ENCODE measurements around the gene TDRKH.
A peak's percentile ranks its signal among the peaks of the same experiment; 100 is the strongest.

Gene TDRKH

GRCh38 chr1:151790071-151790939 is at the start of gene TDRKH:
Gene TDRKH (minus strand): TSS chr1:151790500. CDS start chr1:151783022, 7,478 bp downstream.
- H3K4me3 ChIP-seq (ENCODE audit: low read depth, low read length) = peak within 1 kb of the TSS; percentile 78
- TF ChIP-seq, protein P1, sequence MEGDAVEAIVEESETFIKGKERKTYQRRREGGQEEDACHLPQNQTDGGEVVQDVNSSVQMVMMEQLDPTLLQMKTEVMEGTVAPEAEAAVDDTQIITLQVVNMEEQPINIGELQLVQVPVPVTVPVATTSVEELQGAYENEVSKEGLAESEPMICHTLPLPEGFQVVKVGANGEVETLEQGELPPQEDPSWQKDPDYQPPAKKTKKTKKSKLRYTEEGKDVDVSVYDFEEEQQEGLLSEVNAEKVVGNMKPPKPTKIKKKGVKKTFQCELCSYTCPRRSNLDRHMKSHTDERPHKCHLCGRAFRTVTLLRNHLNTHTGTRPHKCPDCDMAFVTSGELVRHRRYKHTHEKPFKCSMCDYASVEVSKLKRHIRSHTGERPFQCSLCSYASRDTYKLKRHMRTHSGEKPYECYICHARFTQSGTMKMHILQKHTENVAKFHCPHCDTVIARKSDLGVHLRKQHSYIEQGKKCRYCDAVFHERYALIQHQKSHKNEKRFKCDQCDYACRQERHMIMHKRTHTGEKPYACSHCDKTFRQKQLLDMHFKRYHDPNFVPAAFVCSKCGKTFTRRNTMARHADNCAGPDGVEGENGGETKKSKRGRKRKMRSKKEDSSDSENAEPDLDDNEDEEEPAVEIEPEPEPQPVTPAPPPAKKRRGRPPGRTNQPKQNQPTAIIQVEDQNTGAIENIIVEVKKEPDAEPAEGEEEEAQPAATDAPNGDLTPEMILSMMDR (conservative IDR thresholded peaks at IDR 0.05; ENCODE audit: low read depth, low read length) = peak; percentile 27
- DNase-seq (ENCODE audit: low read depth) = peak; percentile 100

- TF ChIP-seq, protein P1 (conservative IDR thresholded peaks at IDR 0.05; ENCODE audit: low read depth, low read length) = no peak
- DNase-seq (ENCODE audit: low read depth) = peak; percentile 25
- H3K4me3 ChIP-seq (ENCODE audit: low read depth, low read length) = peak within 1 kb of the TSS; percentile 39
Measured at GRCh38 chr1:151839457-151840403, 49.4 kb upstream of the TDRKH start, which contains the start of gene C2CD4D. Gene C2CD4D (minus strand): TSS chr1:151839820. CDS start chr1:151838989, 831 bp downstream.

- no peak for DNase-seq (ENCODE audit: low read depth)
- TF ChIP-seq, protein P1 (conservative IDR thresholded peaks at IDR 0.05; ENCODE audit: low read depth, low read length) = no peak
- peak overlapping the region; percentile 2 for H3K4me3 ChIP-seq (ENCODE audit: low read depth, low read length)
Measured at GRCh38 chr1:151839082-151839412, 48.7 kb upstream of the TDRKH start.

- peak overlapping the region; percentile 30 for H3K4me3 ChIP-seq (ENCODE audit: low read depth, low read length)
- DNase-seq (ENCODE audit: low read depth) = no peak
- TF ChIP-seq, protein P1 (conservative IDR thresholded peaks at IDR 0.05; ENCODE audit: low read depth, low read length) = no peak
Measured at GRCh38 chr1:151838222-151839081, 48.2 kb upstream of the TDRKH start.

DNA sequence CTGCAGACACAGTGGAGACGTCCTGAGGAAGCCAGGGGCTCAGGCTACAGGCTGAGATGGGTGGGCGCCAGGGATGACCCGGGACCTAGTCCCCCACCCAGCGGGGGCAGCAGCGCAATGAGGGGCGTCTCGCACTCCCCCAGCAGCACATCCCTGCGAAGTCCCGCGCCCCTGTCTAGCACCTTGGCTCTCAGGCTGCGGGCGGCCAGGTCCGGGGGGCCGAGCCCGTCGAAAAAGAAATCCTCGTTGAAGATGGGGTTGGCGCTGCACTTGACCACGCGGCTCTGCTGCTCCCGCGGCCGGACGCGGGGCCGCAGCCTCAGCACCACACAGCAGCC is 47.6 kb upstream of the TDRKH start:
- no peak overlapping the region for H3K4me3 ChIP-seq (ENCODE audit: low read depth, low read length)
- TF ChIP-seq, protein P1 (conservative IDR thresholded peaks at IDR 0.05; ENCODE audit: low read depth, low read length) = no peak
- DNase-seq (ENCODE audit: low read depth) = no peak

GRCh38 chr1:151837197-151837596 is 46.9 kb upstream of the TDRKH start:
- H3K4me3 ChIP-seq (ENCODE audit: low read depth, low read length) = no peak overlapping the region
- DNase-seq (ENCODE audit: low read depth) = no peak
- TF ChIP-seq, protein P1 (conservative IDR thresholded peaks at IDR 0.05; ENCODE audit: low read depth, low read length) = no peak

Measured in choroid plexus epithelial cell (primary cell).